Neural cell (in vitro differentiated cells): ENCODE results near the gene RELN. TPM values are rescaled to one million over a fixed set of nuclear protein-coding genes. Genes with fewer than 3 reads are reported as not detected.

Experiments
- H2AFZ ChIP-seq: fragments of 200-600, 300-800 bp; sonication (generic), shearing (Covaris generic); 2 replicates; pipeline ENCODE4 v1.6.0; 2014; ENCODE audit warnings: low read depth, mild to moderate bottlenecking, antibody characterized with exemption, low read length, moderate library complexity
- H3F3A ChIP-seq: fragments of 200-600 bp; shearing (Covaris generic); 2 replicates; pipeline ENCODE4 v1.6.1; 2016; ENCODE audit warnings: mild to moderate bottlenecking, moderate library complexity, mixed read lengths, antibody characterized with exemption, low read length; ENCODE audit not compliant: insufficient read depth, poor library complexity, severe bottlenecking
- H3K27ac ChIP-seq: fragments of 200-600, 300-800 bp; sonication (generic), shearing (Covaris generic); 2 replicates; pipeline ENCODE4 v1.5.1; 2014; ENCODE audit warnings: mild to moderate bottlenecking, low read length, moderate library complexity
- H3K27me3 ChIP-seq: fragments of 300-800, 200-600 bp; sonication (generic), shearing (Covaris generic); 2 replicates; pipeline ENCODE4 v1.6.0; 2014; ENCODE audit warnings: mild to moderate bottlenecking, low read depth, low read length, moderate library complexity; ENCODE audit not compliant: insufficient read depth
- H3K36me3 ChIP-seq: fragments of 300-800, 200-600 bp; sonication (generic), shearing (Covaris generic); 2 replicates; pipeline ENCODE4 v1.5.1; 2014; ENCODE audit warnings: mild to moderate bottlenecking, antibody characterized with exemption, low read length, moderate library complexity; ENCODE audit not compliant: insufficient read depth
- H3K4me2 ChIP-seq: fragments of 300-800, 200-600 bp; sonication (generic), shearing (Covaris generic); 2 replicates; pipeline ENCODE4 v1.6.0; 2014; ENCODE audit warnings: mild to moderate bottlenecking, low read length
- H3K4me3 ChIP-seq: fragments of 300-800, 200-600 bp; sonication (generic), shearing (Covaris generic); 2 replicates; pipeline ENCODE4 v1.5.1; 2014; ENCODE audit warnings: mild to moderate bottlenecking, low read length, moderate library complexity
- H3K79me2 ChIP-seq: fragments of 200-600 bp; shearing (Covaris generic); replicated peaks from 2 replicates; pipeline ENCODE4 v1.6.0; 2014; ENCODE audit warnings: mild to moderate bottlenecking, low read length, moderate library complexity; ENCODE audit not compliant: insufficient read depth
- H3K9ac ChIP-seq: fragments of 300-800, 200-600 bp; sonication (generic), shearing (Covaris generic); 2 replicates; pipeline ENCODE4 v1.6.1; 2016; ENCODE audit warnings: mild to moderate bottlenecking, low read length, mixed read lengths
- H3K9me2 ChIP-seq: fragments of 200-600 bp; shearing (Covaris generic); 2 replicates; pipeline ENCODE4 v1.6.1; 2016; ENCODE audit warnings: mild to moderate bottlenecking, low read length, mixed read lengths; ENCODE audit not compliant: insufficient read depth
- H3K9me3 ChIP-seq: fragments of 200-600, 300-800 bp; sonication (generic), shearing (Covaris generic); 2 replicates; pipeline ENCODE4 v1.6.1; 2016; ENCODE audit warnings: mild to moderate bottlenecking, mixed run types, low read length, moderate library complexity, mixed read lengths
- H4K20me1 ChIP-seq: fragments of 200-600 bp; shearing (Covaris generic); 2 replicates; pipeline ENCODE4 v1.6.1; 2016; ENCODE audit warnings: mild to moderate bottlenecking, mixed run types; ENCODE audit not compliant: insufficient read depth
- CTCF ChIP-seq: fragments of 450-650 bp; IDR thresholded peaks from 2 replicates; pipeline ENCODE4 v1.5.1; 2014; ENCODE audit warnings: antibody characterized with exemption, mild to moderate bottlenecking, moderate library complexity; ENCODE audit not compliant: poor library complexity, severe bottlenecking
- EP300 ChIP-seq: fragments of 450-650 bp; conservative IDR thresholded peaks from 2 replicates; pipeline ENCODE4 v1.6.1; 2014; ENCODE audit warnings: antibody characterized with exemption, mild to moderate bottlenecking, moderate library complexity; ENCODE audit not compliant: poor library complexity, severe bottlenecking
- EZH2 ChIP-seq: fragments of 200-600, 300-800 bp; shearing (Covaris generic), sonication (generic); IDR thresholded peaks from 2 replicates; pipeline ENCODE4 v1.6.1; 2014; ENCODE audit warnings: antibody characterized with exemption, low read length, borderline replicate concordance, mild to moderate bottlenecking; ENCODE audit not compliant: insufficient read depth, poor library complexity, severe bottlenecking
- MXI1 ChIP-seq: fragments of 450-650 bp; conservative IDR thresholded peaks from 2 replicates; pipeline ENCODE4 v1.6.1; 2014; ENCODE audit warnings: antibody characterized with exemption, mild to moderate bottlenecking; ENCODE audit not compliant: poor library complexity, severe bottlenecking
- POLR2AphosphoS5 ChIP-seq: IDR thresholded peaks from 2 replicates; pipeline ENCODE4 v1.6.1; 2012
- RAD21 ChIP-seq: fragments of 450-650 bp; conservative IDR thresholded peaks from 2 replicates; pipeline ENCODE4 v1.6.1; 2014; ENCODE audit warnings: antibody characterized with exemption, mild to moderate bottlenecking, moderate library complexity
- REST ChIP-seq: IDR thresholded peaks from 2 replicates; pipeline ENCODE4 v1.6.1; 2012; ENCODE audit warnings: borderline replicate concordance
- SMC3 ChIP-seq: fragments of 450-650 bp; conservative IDR thresholded peaks from 2 replicates; pipeline ENCODE4 v1.6.1; 2014; ENCODE audit warnings: antibody characterized with exemption, mild to moderate bottlenecking, moderate library complexity; ENCODE audit not compliant: poor library complexity
- TAF1 ChIP-seq: IDR thresholded peaks from 2 replicates; pipeline ENCODE4 v1.6.1; 2012; ENCODE audit warnings: low read depth
- polyA plus RNA-seq: library from polyadenylated mRNA; depleted of rRNA; stranded (reverse); fragments of >200 nt; gene quantifications from 2 replicates; pipeline ENCODE4 v1.2.3, GENCODE V29; 2014

RELN gene
- polyA plus RNA-seq, 1 donor from 2014 or later = 178 TPM

GRCh38 chr7:103809229-103809994 lies 180.0 kb downstream of the RELN start:
- peak overlapping the region; percentile 82 for H3K27ac ChIP-seq
- H3K4me2 ChIP-seq = no peak overlapping the region
- no peaks in the 10 kb centered on the region for H3K36me3 ChIP-seq
- H4K20me1 ChIP-seq = no peaks in the 10 kb centered on the region
- no peaks in the 10 kb centered on the region for H3K79me2 ChIP-seq
- no peak for TF ChIP-seq REST
- TF ChIP-seq POLR2AphosphoS5 = no peak
- TF ChIP-seq SMC3 = no peak
- TF ChIP-seq EZH2 = no peak
- no peak for TF ChIP-seq RAD21
- no peak for TF ChIP-seq EP300
- TF ChIP-seq MXI1 = no peak
- TF ChIP-seq CTCF = no peak
- H3F3A ChIP-seq = peaks cover 4% of the 10 kb centered on the region
- H3K9ac ChIP-seq = peak overlapping the region; percentile 27
- no peaks in the 10 kb centered on the region for H3K9me3 ChIP-seq
- H3K9me2 ChIP-seq = no peaks in the 10 kb centered on the region
- no peak overlapping the region for H2AFZ ChIP-seq
- no peak overlapping the region for H3K4me3 ChIP-seq
- no peaks in the 10 kb centered on the region for H3K27me3 ChIP-seq

GRCh38 chr7:103805346-103805745 lies 184.1 kb downstream of the RELN start:
- no peaks in the 10 kb centered on the region for H3K9me2 ChIP-seq
- TF ChIP-seq RAD21 = no peak
- no peak for TF ChIP-seq REST
- no peak for TF ChIP-seq CTCF
- TF ChIP-seq EP300 = no peak
- TF ChIP-seq SMC3 = no peak
- no peak for TF ChIP-seq EZH2
- TF ChIP-seq POLR2AphosphoS5 = no peak
- no peak for TF ChIP-seq TAF1
- no peak overlapping the region for H2AFZ ChIP-seq
- H3K9ac ChIP-seq = no peak overlapping the region
- H3K79me2 ChIP-seq = no peaks in the 10 kb centered on the region
- peak overlapping the region; percentile 92 for H3K27ac ChIP-seq
- H4K20me1 ChIP-seq = no peaks in the 10 kb centered on the region
- no peaks in the 10 kb centered on the region for H3K36me3 ChIP-seq
- no peaks in the 10 kb centered on the region for H3K27me3 ChIP-seq
- H3K4me2 ChIP-seq = no peak overlapping the region
- no peaks in the 10 kb centered on the region for H3K9me3 ChIP-seq
- H3K4me3 ChIP-seq = no peak overlapping the region
- H3F3A ChIP-seq = no peaks in the 10 kb centered on the region
